Measurements from ENCODE around the gene LLGL1.
A peak's percentile ranks its signal among the peaks of the same experiment; 100 is the strongest.

LLGL1 gene

DNA sequence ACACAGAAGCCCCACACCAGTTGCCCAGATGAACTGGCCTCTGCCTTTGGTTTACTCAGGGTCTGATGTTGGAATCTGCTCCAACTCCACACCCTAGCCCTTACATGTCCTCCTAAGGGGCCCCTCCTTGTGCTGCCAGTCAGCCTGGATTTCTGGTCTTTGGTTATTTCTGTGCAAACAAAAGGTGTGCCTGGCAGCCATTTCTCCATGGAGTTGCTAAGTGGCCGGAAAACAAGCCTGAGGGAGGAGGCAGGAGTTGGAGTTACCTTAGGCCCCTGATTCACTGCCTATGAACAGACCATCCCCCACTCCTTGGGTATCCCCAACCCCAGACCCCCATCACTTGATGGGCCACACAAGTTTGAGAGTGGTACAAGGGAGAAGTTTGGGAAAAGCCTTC is 46.2 kb upstream of the LLGL1 start:
- WGBS, 2 donors (ENCODE audit: extremely low coverage in 2 of 2, insufficient read length in 2 of 2, insufficient replicate concordance in 1 of 2) = no CpG with 5 or more reads among the region's 1 CpG
- Histone ChIP-seq H4K8ac (ENCODE audit: low read depth, low read length) (no peak overlapping the region), H2BK12ac (ENCODE audit: low read length) (no peak overlapping the region), H2AK5ac (ENCODE audit: low read depth, low read length) (no peak overlapping the region), H2AFZ (ENCODE audit: low read length) (peak overlapping the region; percentile 60), H3K27ac (replicated peaks; ENCODE audit: low read length) (no peak overlapping the region), H3K14ac (ENCODE audit: low read length) (no peak overlapping the region), H3K27me3 (ENCODE audit: control insufficient read depth in 3 of 3, insufficient read depth in 3 of 3, low read depth in 1 of 3, low read length in 3 of 3) (no peaks in the 10 kb centered on the region), H3K18ac (ENCODE audit: low read length) (no peak overlapping the region), H3K9me3 (replicated peaks in 1 of 2; ENCODE audit: control insufficient read depth in 2 of 2, insufficient read depth in 1 of 2, low read depth in 1 of 2, low read length in 2 of 2) (no peaks in the 10 kb centered on the region), H3K4me2 (ENCODE audit: insufficient read depth, low read length, poor library complexity, severe bottlenecking) (no peak overlapping the region), H3K4me3 (ENCODE audit: low read length in 2 of 2) (no peak overlapping the region), H3K36me3 (replicated peaks in 1 of 2; ENCODE audit: control insufficient read depth in 2 of 2, insufficient read depth in 2 of 2, low read length in 2 of 2) (no peaks in the 10 kb centered on the region), H3K9ac (ENCODE audit: low read depth, low read length, poor library complexity) (no peak overlapping the region), H3K4ac (ENCODE audit: low read length) (no peak overlapping the region), H2BK120ac (ENCODE audit: low read depth, low read length) (no peak overlapping the region), H3K23ac (ENCODE audit: low read depth, low read length, poor library complexity) (no peak overlapping the region), H4K91ac (ENCODE audit: low read depth, low read length, poor library complexity) (no peak overlapping the region), H2BK5ac (ENCODE audit: low read length) (no peak overlapping the region), H3K4me1 (ENCODE audit: control insufficient read depth in 2 of 2, insufficient read depth in 1 of 2, low read depth in 1 of 2, low read length in 2 of 2) (peaks cover 20 to 27% of the 10 kb centered on the region in 2 donors), H2BK15ac (ENCODE audit: low read length) (peak overlapping the region; percentile 71), H3K79me1 (ENCODE audit: low read depth, low read length) (peaks cover 2% of the 10 kb centered on the region)
- no peak for DNase-seq (ENCODE audit: low spot score)

DNA sequence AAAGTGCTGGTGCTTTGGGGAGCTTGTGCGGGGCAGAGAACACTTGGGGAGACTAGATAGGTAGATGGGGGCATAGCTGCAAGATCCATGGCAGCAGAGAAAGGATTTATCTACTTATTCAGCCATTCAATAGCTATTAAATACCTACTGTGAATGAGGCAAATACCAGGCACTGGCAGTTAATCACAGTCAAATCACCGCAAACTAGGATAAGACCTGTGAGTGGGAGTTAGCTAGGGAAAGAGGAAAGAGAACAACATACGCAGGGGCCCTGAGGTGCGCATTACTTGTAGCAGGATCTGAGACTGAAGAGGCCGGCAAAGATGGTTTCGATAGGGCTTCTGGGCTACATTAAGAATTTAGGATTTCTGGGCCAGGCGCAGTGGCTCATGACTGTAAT is 45.6 kb upstream of the LLGL1 start:
- no CpG with 5 or more reads among the region's 7 CpGs for WGBS, 2 donors (ENCODE audit: extremely low coverage in 2 of 2, insufficient read length in 2 of 2, insufficient replicate concordance in 1 of 2)
- no peak overlapping the region for H2BK120ac ChIP-seq (ENCODE audit: low read depth, low read length)
- no peak overlapping the region for H3K18ac ChIP-seq (ENCODE audit: low read length)

GRCh38 chr17:18181358-18181757 is 44.1 kb upstream of the LLGL1 start:
- no peak overlapping the region for H3K18ac ChIP-seq (ENCODE audit: low read length)
- no peak overlapping the region for H2AFZ ChIP-seq (ENCODE audit: low read length)
- H3K27ac ChIP-seq (replicated peaks; ENCODE audit: low read length) = no peak overlapping the region
- H2BK12ac ChIP-seq (ENCODE audit: low read length) = no peak overlapping the region
- H3K9ac ChIP-seq (ENCODE audit: low read depth, low read length, poor library complexity) = no peak overlapping the region
- WGBS, 2 donors (ENCODE audit: extremely low coverage in 2 of 2, insufficient read length in 2 of 2, insufficient replicate concordance in 1 of 2) = no CpG with 5 or more reads among the region's 5 CpGs
- H2BK5ac ChIP-seq (ENCODE audit: low read length) = no peak overlapping the region
- H3K14ac ChIP-seq (ENCODE audit: low read length) = no peak overlapping the region
- H2BK15ac ChIP-seq (ENCODE audit: low read length) = no peak overlapping the region
- no peaks in the 10 kb centered on the region for H3K9me3 ChIP-seq (replicated peaks in 1 of 2; ENCODE audit: control insufficient read depth in 2 of 2, insufficient read depth in 1 of 2, low read depth in 1 of 2, low read length in 2 of 2)
- peaks cover 23 to 39% of the 10 kb centered on the region in 2 donors for H3K4me1 ChIP-seq (ENCODE audit: control insufficient read depth in 2 of 2, insufficient read depth in 1 of 2, low read depth in 1 of 2, low read length in 2 of 2)
- H3K27me3 ChIP-seq (ENCODE audit: control insufficient read depth in 3 of 3, insufficient read depth in 3 of 3, low read depth in 1 of 3, low read length in 3 of 3) = no peaks in the 10 kb centered on the region
- peaks cover 2% of the 10 kb centered on the region for H3K79me1 ChIP-seq (ENCODE audit: low read depth, low read length)
- peak overlapping the region; percentile 4 for H2AK5ac ChIP-seq (ENCODE audit: low read depth, low read length)
- H3K4ac ChIP-seq (ENCODE audit: low read length) = peak overlapping the region; percentile 7
- H4K91ac ChIP-seq (ENCODE audit: low read depth, low read length, poor library complexity) = no peak overlapping the region
- H4K8ac ChIP-seq (ENCODE audit: low read depth, low read length) = no peak overlapping the region
- H3K4me2 ChIP-seq (ENCODE audit: insufficient read depth, low read length, poor library complexity, severe bottlenecking) = no peak overlapping the region
- no peak overlapping the region for H2BK120ac ChIP-seq (ENCODE audit: low read depth, low read length)
- no peak overlapping the region for H3K4me3 ChIP-seq (ENCODE audit: low read length in 2 of 2)
- H3K36me3 ChIP-seq (replicated peaks in 1 of 2; ENCODE audit: control insufficient read depth in 2 of 2, insufficient read depth in 2 of 2, low read length in 2 of 2) = peaks cover 7 to 14% of the 10 kb centered on the region in 2 donors
- no peak overlapping the region for H3K23ac ChIP-seq (ENCODE audit: low read depth, low read length, poor library complexity)
- DNase-seq (ENCODE audit: low spot score) = no peak

More for the DNA sequence above, 45.6 kb upstream of the LLGL1 start:
- Histone ChIP-seq H2BK15ac (ENCODE audit: low read length) (no peak overlapping the region), H3K27ac (replicated peaks; ENCODE audit: low read length) (no peak overlapping the region), H3K4me2 (ENCODE audit: insufficient read depth, low read length, poor library complexity, severe bottlenecking) (no peak overlapping the region), H3K9ac (ENCODE audit: low read depth, low read length, poor library complexity) (no peak overlapping the region), H3K4me3 (ENCODE audit: low read length in 2 of 2) (no peak overlapping the region), H2AK5ac (ENCODE audit: low read depth, low read length) (no peak overlapping the region), H3K36me3 (replicated peaks in 1 of 2; ENCODE audit: control insufficient read depth in 2 of 2, insufficient read depth in 2 of 2, low read length in 2 of 2) (peaks cover 0 to 3% of the 10 kb centered on the region in 2 donors), H3K9me3 (replicated peaks in 1 of 2; ENCODE audit: control insufficient read depth in 2 of 2, insufficient read depth in 1 of 2, low read depth in 1 of 2, low read length in 2 of 2) (no peaks in the 10 kb centered on the region), H2BK5ac (ENCODE audit: low read length) (no peak overlapping the region), H3K27me3 (ENCODE audit: control insufficient read depth in 3 of 3, insufficient read depth in 3 of 3, low read depth in 1 of 3, low read length in 3 of 3) (no peaks in the 10 kb centered on the region), H4K91ac (ENCODE audit: low read depth, low read length, poor library complexity) (no peak overlapping the region), H3K4ac (ENCODE audit: low read length) (no peak overlapping the region), H3K23ac (ENCODE audit: low read depth, low read length, poor library complexity) (no peak overlapping the region), H2AFZ (ENCODE audit: low read length) (peak overlapping the region; percentile 60), H3K14ac (ENCODE audit: low read length) (no peak overlapping the region), H4K8ac (ENCODE audit: low read depth, low read length) (no peak overlapping the region), H2BK12ac (ENCODE audit: low read length) (no peak overlapping the region), H3K4me1 (ENCODE audit: control insufficient read depth in 2 of 2, insufficient read depth in 1 of 2, low read depth in 1 of 2, low read length in 2 of 2) (peaks cover 22 to 28% of the 10 kb centered on the region in 2 donors), H3K79me1 (ENCODE audit: low read depth, low read length) (peaks cover 2% of the 10 kb centered on the region)
- DNase-seq (ENCODE audit: low spot score) = no peak

DNA sequence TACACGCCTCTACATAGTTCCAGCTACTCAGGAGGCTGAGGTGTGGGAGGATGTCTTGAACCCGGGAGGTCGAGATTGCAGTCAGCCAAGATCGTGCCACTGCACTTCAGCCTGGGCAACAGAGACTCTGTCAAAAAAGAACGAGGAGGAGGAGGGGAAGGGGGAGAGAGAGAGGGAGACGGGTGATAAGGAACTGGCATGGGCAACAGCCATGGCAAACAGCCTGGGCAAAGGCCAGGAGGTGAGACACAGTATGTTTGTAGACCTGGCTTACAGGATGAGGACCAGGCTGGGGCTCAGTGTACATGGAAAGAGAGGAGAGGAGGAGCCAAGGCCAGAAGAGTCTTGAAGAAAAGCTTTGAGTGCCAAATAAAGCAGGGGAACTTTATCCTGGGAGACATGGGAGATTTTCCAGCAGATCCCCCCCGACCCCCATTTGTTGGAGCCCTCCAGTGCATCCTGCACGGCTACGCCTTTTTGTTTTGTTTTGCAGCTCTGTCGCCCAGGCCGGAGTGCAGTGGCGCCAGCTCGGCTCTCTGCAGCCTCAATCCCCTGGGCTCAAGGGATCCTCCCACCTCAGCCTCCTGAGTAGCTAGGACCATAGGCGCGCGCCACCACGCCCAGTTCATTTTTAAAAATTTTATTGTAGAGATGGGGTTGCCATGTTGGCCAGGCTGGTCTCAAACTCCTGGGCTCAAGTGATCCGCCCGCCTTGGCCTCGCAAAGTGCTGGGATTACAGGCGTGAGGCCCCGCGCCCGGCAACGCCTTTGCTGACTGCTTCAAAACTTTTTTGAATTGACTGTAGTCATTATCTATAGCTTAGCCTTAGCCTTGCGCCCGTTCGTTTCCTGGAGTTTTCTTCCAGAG is 43.1 kb upstream of the LLGL1 start:
- H3K4me1 ChIP-seq (ENCODE audit: control insufficient read depth in 2 of 2, insufficient read depth in 1 of 2, low read depth in 1 of 2, low read length in 2 of 2) = peaks cover 31 to 45% of the 10 kb centered on the region in 2 donors
- peak overlapping the region; percentile 77 for H2AK5ac ChIP-seq (ENCODE audit: low read depth, low read length)
- no peaks in the 10 kb centered on the region for H3K27me3 ChIP-seq (ENCODE audit: control insufficient read depth in 3 of 3, insufficient read depth in 3 of 3, low read depth in 1 of 3, low read length in 3 of 3)
- H3K18ac ChIP-seq (ENCODE audit: low read length) = peak overlapping the region; percentile 96
- H3K23ac ChIP-seq (ENCODE audit: low read depth, low read length, poor library complexity) = peak overlapping the region; percentile 87
- no peak overlapping the region for H3K14ac ChIP-seq (ENCODE audit: low read length)
- peak overlapping the region; percentile 83 for H3K9ac ChIP-seq (ENCODE audit: low read depth, low read length, poor library complexity)
- no peak overlapping the region for H3K4ac ChIP-seq (ENCODE audit: low read length)
- peak overlapping the region; percentile 95 for H2AFZ ChIP-seq (ENCODE audit: low read length)
- no peak overlapping the region for H2BK12ac ChIP-seq (ENCODE audit: low read length)
- WGBS, 2 donors (ENCODE audit: extremely low coverage in 2 of 2, insufficient read length in 2 of 2, insufficient replicate concordance in 1 of 2) = no CpG with 5 or more reads among the region's 28 CpGs
- peak overlapping the region; percentile 99 for H3K27ac ChIP-seq (replicated peaks; ENCODE audit: low read length)
- DNase-seq (ENCODE audit: low spot score) = peak; percentile 27
- H2BK15ac ChIP-seq (ENCODE audit: low read length) = no peak overlapping the region
- no peaks in the 10 kb centered on the region for H3K9me3 ChIP-seq (replicated peaks in 1 of 2; ENCODE audit: control insufficient read depth in 2 of 2, insufficient read depth in 1 of 2, low read depth in 1 of 2, low read length in 2 of 2)
- no peak overlapping the region for H2BK120ac ChIP-seq (ENCODE audit: low read depth, low read length)
- H4K8ac ChIP-seq (ENCODE audit: low read depth, low read length) = no peak overlapping the region
- H2BK5ac ChIP-seq (ENCODE audit: low read length) = peak overlapping the region; percentile 97
- H3K79me1 ChIP-seq (ENCODE audit: low read depth, low read length) = peaks cover 2% of the 10 kb centered on the region
- peak overlapping the region; percentile 80 to 89 for H3K4me3 ChIP-seq (ENCODE audit: low read length in 2 of 2)
- no peak overlapping the region for H4K91ac ChIP-seq (ENCODE audit: low read depth, low read length, poor library complexity)
- peaks cover 11 to 24% of the 10 kb centered on the region in 2 donors for H3K36me3 ChIP-seq (replicated peaks in 1 of 2; ENCODE audit: control insufficient read depth in 2 of 2, insufficient read depth in 2 of 2, low read length in 2 of 2)
- H3K4me2 ChIP-seq (ENCODE audit: insufficient read depth, low read length, poor library complexity, severe bottlenecking) = peak overlapping the region; percentile 85
